ENCODE results near the gene NEDD8. TPM values are rescaled to one million over a fixed set of nuclear protein-coding genes. Genes with fewer than 3 reads are reported as not detected.

The NEDD8 gene
- total and polyA plus RNA-seq, 2 donors (not counting 1 experiment from before 2014, with no cell fraction given): 86.7 to 98.5 TPM

GRCh38 chr14:24196071-24197055 lies 35.8 kb downstream of the NEDD8 start:
- H2AFZ ChIP-seq (ENCODE audit: insufficient read depth, low read depth, low read length, poor library complexity, severe bottlenecking): peak overlapping the region; percentile 88
- peak overlapping the region; percentile 91 for H3K4me2 ChIP-seq (replicated peaks; ENCODE audit: low read depth, low read length, poor library complexity, severe bottlenecking)
- peak overlapping the region; percentile 89 for H3K4me3 Mint-ChIP-seq
- no peak for TF ChIP-seq EZH2 (IDR thresholded peaks at IDR 0.05; ENCODE audit: borderline replicate concordance, insufficient read depth, low read depth, low read length, poor library complexity, severe bottlenecking)
- no peak for TF ChIP-seq CTCF (IDR thresholded peaks at IDR 0.05)
- intact Hi-C loops (cut with micrococcal nuclease): loop anchor here (1.0 to 5.0 kb wide), 2 partner anchors 8 to 101 kb away; partner anchors contain the start of genes DHRS1, IPO4 and NOP9
- H3K27me3 ChIP-seq (replicated peaks in 1 of 4; ENCODE audit: control extremely low read depth in 1 of 4, control insufficient read depth in 3 of 4, insufficient read depth in 4 of 4, low read length in 3 of 4): no peaks in the 10 kb centered on the region
- H3K4me1 ChIP-seq (ENCODE audit: control insufficient read depth in 2 of 2, insufficient read depth in 2 of 2, low read length in 2 of 2): peaks cover 25 to 26% of the 10 kb centered on the region in 2 donors
- H3K9me3 Mint-ChIP-seq (ENCODE audit: insufficient read depth): no peaks in the 10 kb centered on the region
- H3K4me1 Mint-ChIP-seq: peaks cover 49% of the 10 kb centered on the region
- DNase-seq (peak; percentile 67), ATAC-seq (ENCODE audit: low read depth) (peak; percentile 2)
- peak overlapping the region; percentile 82 to 99 (median 83) for H3K4me3 ChIP-seq (ENCODE audit: control extremely low read depth in 1 of 5, extremely low read depth in 1 of 5, insufficient read depth in 1 of 5, low read depth in 2 of 5, low read length in 4 of 5)
- peaks cover 73% of the 10 kb centered on the region for H3K79me2 ChIP-seq (ENCODE audit: control insufficient read depth, insufficient read depth, low read length)
- peak overlapping the region; percentile 98 to 99 for H3K27ac ChIP-seq (ENCODE audit: low read length in 2 of 2)
- 0% methylated on average over 13 of the region's 33 CpGs for WGBS (ENCODE audit: insufficient coverage)
- H3K36me3 ChIP-seq (replicated peaks in 1 of 2; ENCODE audit: control extremely low read depth in 1 of 2, control insufficient read depth in 1 of 2, extremely low read depth in 1 of 2, insufficient read depth in 2 of 2, low read length in 1 of 2): peaks cover 0 to 14% of the 10 kb centered on the region in 2 experiments
- peak overlapping the region; percentile 97 for H3K9ac ChIP-seq (ENCODE audit: low read length)
- peak overlapping the region; percentile 99 for H3K27ac Mint-ChIP-seq
- POLR2A ChIA-PET: interaction anchor here (0.7 to 3.6 kb wide), 13 partner anchors 10 to 234 kb away, joined by 3 to 64 read pairs (median 10); partner anchors contain the start of genes CBLN3, CHMP4A, DCAF11 and EMC9
- no peaks in the 10 kb centered on the region for H3K9me3 ChIP-seq (ENCODE audit: control extremely low read depth in 1 of 3, control insufficient read depth in 2 of 3, insufficient read depth in 1 of 3, low read length in 2 of 3)
- CTCF ChIA-PET: interaction anchor here (0.9 to 3.5 kb wide), 17 partner anchors 11 to 241 kb away, joined by 3 to 21 read pairs (median 4); partner anchors contain the start of genes CHMP4A, CIDEB, IRF9 and MDP1
- no peaks in the 10 kb centered on the region for H3K27me3 Mint-ChIP-seq
- H4K20me1 ChIP-seq (ENCODE audit: control insufficient read depth, insufficient read depth, low read length, poor library complexity, severe bottlenecking): no peaks in the 10 kb centered on the region
